ENCODE measurements around the gene RTN4.

- TF ChIP-seq, protein P1, sequence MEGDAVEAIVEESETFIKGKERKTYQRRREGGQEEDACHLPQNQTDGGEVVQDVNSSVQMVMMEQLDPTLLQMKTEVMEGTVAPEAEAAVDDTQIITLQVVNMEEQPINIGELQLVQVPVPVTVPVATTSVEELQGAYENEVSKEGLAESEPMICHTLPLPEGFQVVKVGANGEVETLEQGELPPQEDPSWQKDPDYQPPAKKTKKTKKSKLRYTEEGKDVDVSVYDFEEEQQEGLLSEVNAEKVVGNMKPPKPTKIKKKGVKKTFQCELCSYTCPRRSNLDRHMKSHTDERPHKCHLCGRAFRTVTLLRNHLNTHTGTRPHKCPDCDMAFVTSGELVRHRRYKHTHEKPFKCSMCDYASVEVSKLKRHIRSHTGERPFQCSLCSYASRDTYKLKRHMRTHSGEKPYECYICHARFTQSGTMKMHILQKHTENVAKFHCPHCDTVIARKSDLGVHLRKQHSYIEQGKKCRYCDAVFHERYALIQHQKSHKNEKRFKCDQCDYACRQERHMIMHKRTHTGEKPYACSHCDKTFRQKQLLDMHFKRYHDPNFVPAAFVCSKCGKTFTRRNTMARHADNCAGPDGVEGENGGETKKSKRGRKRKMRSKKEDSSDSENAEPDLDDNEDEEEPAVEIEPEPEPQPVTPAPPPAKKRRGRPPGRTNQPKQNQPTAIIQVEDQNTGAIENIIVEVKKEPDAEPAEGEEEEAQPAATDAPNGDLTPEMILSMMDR (IDR thresholded peaks at IDR 0.05) = no peak
- TF ChIP-seq POLR2A (IDR thresholded peaks at IDR 0.05) = no peak
These were observed 23.0 kb upstream of the RTN4 start for GRCh38 chr2:55073000-55073983.

All from uterus (tissue), 2 donors.